ENCODE results near the gene ECM1. TPM values are rescaled to one million over a fixed set of nuclear protein-coding genes. Genes with fewer than 3 reads are reported as not detected.

ECM1 gene
- total and polyA plus RNA-seq, 2 of the 8 experiments (the other 6 are each of a cell fraction or from before 2014, with no cell fraction given): 0.95 to 0.98 TPM

GRCh38 chr1:150530491-150531159 lies 22.7 kb downstream of the ECM1 start:
- no peak overlapping the region for H2BK12ac ChIP-seq (ENCODE audit: low read depth, low read length)
- no peak overlapping the region for H3K23ac ChIP-seq (ENCODE audit: insufficient read length)
- no peaks in the 10 kb centered on the region for H3K79me2 ChIP-seq (ENCODE audit: control insufficient read depth in 1 of 2, insufficient read depth in 2 of 2, low read length in 2 of 2)
- TF ChIP-seq RBBP5 (IDR thresholded peaks at IDR 0.05; ENCODE audit: borderline replicate concordance, low read depth, low read length) (no peak), CREB1 (IDR thresholded peaks at IDR 0.05) (no peak), EP300 (IDR thresholded peaks at IDR 0.05; ENCODE audit: borderline replicate concordance in 1 of 2, low read depth in 2 of 2, low read length in 2 of 2) (no peak), KDM5A (IDR thresholded peaks at IDR 0.05; ENCODE audit: low read length) (no peak), CHD2 (IDR thresholded peaks at IDR 0.05; ENCODE audit: low read length) (no peak), HDAC2 (IDR thresholded peaks at IDR 0.05; ENCODE audit: borderline replicate concordance in 1 of 2, low read depth in 2 of 2, low read length in 2 of 2) (no peak), NRF1 (IDR thresholded peaks at IDR 0.05; ENCODE audit: low read depth, low read length) (no peak)
- H3K9ac ChIP-seq (replicated peaks in 1 of 4; ENCODE audit: extremely low read depth in 1 of 4, low read depth in 3 of 4, low read length in 3 of 4): no peak overlapping the region
- H3K27me3 ChIP-seq (replicated peaks in 1 of 4; ENCODE audit: control insufficient read depth in 3 of 4, extremely low read depth in 1 of 4, insufficient read depth in 3 of 4, low read length in 3 of 4): no peaks in the 10 kb centered on the region
- no peak for FAIRE-seq
- H3K79me1 ChIP-seq (ENCODE audit: low read depth, low read length): no peaks in the 10 kb centered on the region
- ChIA-PET CTCF (ENCODE audit: partially characterized antibody) (interaction anchor here (0.7 to 14.2 kb wide), 9 partner anchors 13 to 283 kb away, joined by 3 to 253 read pairs (median 10); partner anchors contain the start of genes ADAMTSL4, ECM1 and FALEC), POLR2A (ENCODE audit: partially characterized antibody) (interaction anchor here (1.1 to 2.7 kb wide), 3 partner anchors 15 to 48 kb away, joined by 3 to 10 read pairs (median 4); partner anchors contain the start of genes FALEC and MCL1)
- H2BK15ac ChIP-seq (ENCODE audit: low read length): no peak overlapping the region
- no peaks in the 10 kb centered on the region for H3K9me3 ChIP-seq (ENCODE audit: insufficient read depth in 2 of 2, low read depth in 1 of 2, low read length in 1 of 2)
- no peak overlapping the region for H3K18ac ChIP-seq (ENCODE audit: extremely low read depth, low read length)
- H2BK20ac ChIP-seq (ENCODE audit: low read length): no peak overlapping the region
- 96% methylated on average over 14 of the region's 14 CpGs; no CpG with 5 or more reads in 1 of the 2 experiments for WGBS, 2 experiments (ENCODE audit: extremely low coverage in 1 of 2, insufficient coverage in 1 of 2, insufficient read length in 1 of 2, insufficient replicate concordance in 2 of 2, low coverage in 1 of 2, low lambda C conversion rate in 2 of 2, missing lambda C conversion rate in 1 of 2)
- H4K20me1 ChIP-seq (replicated peaks in 1 of 2; ENCODE audit: control insufficient read depth in 1 of 2, insufficient read depth in 2 of 2, low read length in 2 of 2): no peaks in the 10 kb centered on the region
- H4K5ac ChIP-seq (ENCODE audit: insufficient read length, low read depth, low read length): no peak overlapping the region
- no peaks in the 10 kb centered on the region for H3K36me3 ChIP-seq (ENCODE audit: control insufficient read depth in 2 of 4, insufficient read depth in 4 of 4, low read length in 3 of 4)
- no peak overlapping the region for H4K91ac ChIP-seq (replicated peaks; ENCODE audit: insufficient read length, low read length)
- no peak overlapping the region for H3K4ac ChIP-seq (replicated peaks; ENCODE audit: insufficient read length, low read depth, low read length)
- no peak overlapping the region for H3K27ac ChIP-seq (ENCODE audit: low read depth, low read length)
- no peak overlapping the region for H2BK120ac ChIP-seq (replicated peaks; ENCODE audit: low read depth, low read length)
- H3K4me1 ChIP-seq (replicated peaks in 1 of 4; ENCODE audit: control insufficient read depth in 3 of 4, insufficient read depth in 4 of 4, low read length in 3 of 4): peaks cover 0 to 2% (median 0%) of the 10 kb centered on the region in 4 experiments; a peak in 3 of 7 replicates
- no peaks in the 10 kb centered on the region for H3K23me2 ChIP-seq (ENCODE audit: low read depth, low read length)
- H3K4me3 ChIP-seq (ENCODE audit: extremely low read depth in 1 of 4, insufficient read depth in 2 of 4, low read depth in 3 of 4, low read length in 4 of 4): no peak overlapping the region
- no peak overlapping the region for H2BK5ac ChIP-seq (ENCODE audit: low read depth, low read length)
- no peak for DNase-seq (ENCODE audit: low read depth in 1 of 2, low spot score in 2 of 2)
- no peak overlapping the region for H2AK5ac ChIP-seq (ENCODE audit: low read depth, low read length)
- no peak overlapping the region for H3K14ac ChIP-seq (ENCODE audit: insufficient read length)
- H4K8ac ChIP-seq (ENCODE audit: extremely low read depth, insufficient read depth, low read length): no peak overlapping the region
- H3K56ac ChIP-seq (replicated peaks; ENCODE audit: insufficient read length, low read depth, low read length): no peak overlapping the region
- H2AFZ ChIP-seq (ENCODE audit: low read length): no peak overlapping the region
- H3K4me2 ChIP-seq (ENCODE audit: insufficient read depth in 1 of 2, low read depth in 2 of 2, low read length in 2 of 2): no peak overlapping the region
